HG02973 (cell line): ENCODE results near the gene CCDC13.

Experiments
- ATAC-seq: cut with Tn5 transposase; IDR thresholded peaks from one replicate; pipeline ENCODE4 v1.9.1; 2021; ENCODE audit warnings: moderate library complexity; ENCODE audit not compliant: unreplicated experiment

CCDC13 gene

GRCh38 chr3:42735615-42736014, 37.4 kb downstream of the CCDC13 start:
- ATAC-seq, result no peak

GRCh38 chr3:42735019-42735418, 38.0 kb downstream of the CCDC13 start:
- ATAC-seq, result no peak

GRCh38 chr3:42734263-42734860, 38.7 kb downstream of the CCDC13 start:
- no peak for ATAC-seq

GRCh38 chr3:42733501-42734262, 39.4 kb downstream of the CCDC13 start:
- ATAC-seq, result no peak

- no peak for ATAC-seq
Measured at GRCh38 chr3:42732829-42733459, 40.1 kb downstream of the CCDC13 start.

DNA sequence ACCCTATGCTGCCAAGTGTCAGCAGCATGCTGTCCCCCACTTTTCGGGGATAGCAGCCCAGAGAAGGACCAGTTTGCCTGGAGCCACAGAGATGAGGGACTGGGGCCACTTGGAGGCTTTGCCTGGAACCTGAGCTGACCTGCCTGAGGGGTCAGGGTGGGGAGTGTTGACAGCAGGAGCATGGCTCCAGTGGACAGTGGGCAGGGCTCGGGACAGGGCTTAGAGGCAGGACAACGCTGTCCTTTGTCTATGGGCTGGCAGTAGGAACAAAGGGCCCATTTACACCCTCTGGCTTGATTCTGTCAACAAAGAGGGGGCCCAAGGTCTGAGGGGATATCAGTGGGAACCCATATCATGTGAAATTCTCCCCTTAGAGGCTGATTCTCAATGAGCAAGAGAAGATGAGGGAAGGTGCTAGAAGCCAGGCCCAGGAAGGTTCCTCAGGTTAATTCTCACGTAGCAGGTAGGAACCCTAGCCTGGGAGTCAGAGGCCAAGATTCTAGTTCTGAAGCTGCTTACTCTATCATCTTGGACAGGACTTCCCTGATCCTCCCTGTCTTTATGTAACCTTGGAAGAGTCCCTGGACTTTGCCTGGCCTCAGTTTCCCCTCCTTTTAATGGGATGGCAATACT, 40.7 kb downstream of the CCDC13 start:
- no peak for ATAC-seq

GRCh38 chr3:42731476-42732195, 41.4 kb downstream of the CCDC13 start:
- no peak for ATAC-seq

DNA sequence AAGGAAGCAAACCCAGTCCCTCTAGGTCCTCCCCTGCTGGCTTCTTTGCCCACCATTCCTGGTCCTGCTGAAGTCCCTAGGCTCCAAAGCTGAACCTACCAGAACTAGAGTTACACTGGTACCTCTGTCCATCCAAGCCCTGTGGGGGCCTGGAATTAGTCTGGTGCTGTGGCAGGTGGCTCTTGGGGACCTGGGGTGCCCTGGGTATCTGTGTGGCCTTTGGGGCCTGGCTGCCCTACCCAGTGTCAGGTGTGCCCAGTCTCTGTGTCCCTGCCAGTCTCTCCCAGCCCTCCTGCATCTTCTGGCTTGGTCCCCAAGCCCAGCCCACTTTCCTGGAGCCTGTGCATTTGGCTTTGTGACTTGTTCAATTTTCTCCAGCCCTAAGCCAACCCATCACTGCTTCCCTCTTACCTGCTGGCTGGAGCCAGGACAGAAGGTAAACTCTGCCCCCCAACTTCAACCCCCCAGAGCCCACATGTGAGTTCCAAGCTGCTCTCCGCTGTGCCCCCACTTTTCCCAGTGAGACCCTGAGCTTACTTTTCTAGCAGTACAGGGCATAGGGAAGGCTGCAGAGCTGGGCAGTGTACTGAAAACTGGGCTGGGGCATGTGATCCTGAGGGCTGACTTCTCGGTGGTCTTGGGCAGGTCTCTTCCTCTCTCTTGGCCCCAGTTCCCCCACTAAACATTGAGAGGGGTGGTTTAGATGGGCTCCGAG, 42.2 kb downstream of the CCDC13 start:
- no peak for ATAC-seq

DNA sequence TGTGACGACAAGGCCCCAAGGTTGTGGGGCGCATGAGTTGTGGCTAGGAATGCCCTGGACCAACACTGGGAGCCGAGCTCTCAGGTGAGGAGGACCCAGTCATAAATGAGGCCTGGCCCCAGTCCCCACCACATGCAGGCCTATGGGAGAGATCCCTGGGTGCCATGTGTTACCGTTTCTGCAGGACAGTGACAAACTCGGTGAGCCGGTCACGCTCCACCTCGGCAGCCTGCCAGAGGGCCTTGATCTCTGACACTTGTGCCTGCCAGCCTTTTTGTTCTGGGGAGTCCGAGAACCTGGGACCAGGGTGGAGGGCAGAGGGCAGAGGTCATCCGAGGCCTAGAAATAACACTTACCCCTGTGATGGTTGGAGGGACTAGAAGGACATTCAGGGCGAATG, 42.8 kb downstream of the CCDC13 start:
- no peak for ATAC-seq

GRCh38 chr3:42729404-42730145, 43.5 kb downstream of the CCDC13 start:
- ATAC-seq, result no peak

- ATAC-seq, result no peak
Measured at GRCh38 chr3:42728668-42729364, 44.2 kb downstream of the CCDC13 start.

DNA sequence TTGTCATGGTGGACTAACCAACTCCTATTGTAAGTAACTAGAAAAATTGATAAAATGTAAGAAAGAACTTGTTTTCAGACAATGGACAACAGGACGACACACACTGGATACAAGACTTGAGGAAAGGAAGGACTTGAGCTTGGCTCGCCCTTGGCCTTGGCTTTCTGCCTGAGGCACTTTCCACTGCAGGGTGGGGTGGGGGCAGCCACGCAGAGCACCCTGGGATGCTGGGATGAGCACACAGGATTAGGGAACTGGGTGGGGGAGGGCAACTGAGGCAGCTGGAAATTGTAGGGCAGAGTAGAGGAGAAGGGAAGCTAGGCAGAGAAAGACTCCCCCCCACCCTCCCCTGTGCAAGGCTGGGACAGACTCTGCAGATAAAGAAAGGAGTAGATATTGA, 45.0 kb downstream of the CCDC13 start:
- ATAC-seq, result no peak

DNA sequence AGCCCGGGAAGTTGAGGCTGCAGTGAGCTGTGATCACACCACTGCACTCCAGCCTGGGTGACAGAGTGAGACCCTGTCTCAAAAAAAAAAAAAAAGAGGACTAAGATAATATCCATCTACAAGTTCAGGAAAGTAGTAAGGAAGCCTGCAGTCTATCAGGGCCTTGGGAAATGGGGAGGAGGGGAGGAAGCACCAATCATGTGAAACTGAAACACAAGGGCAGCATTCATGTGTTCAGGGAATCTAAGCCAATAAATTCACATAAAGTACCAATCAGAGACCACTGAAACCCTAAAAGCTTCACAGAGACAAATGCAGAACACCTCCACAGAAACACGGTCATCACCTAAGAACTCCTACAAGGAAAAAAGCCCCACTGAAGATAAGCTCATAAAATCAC, 47.6 kb downstream of the CCDC13 start:
- no peak for ATAC-seq

DNA sequence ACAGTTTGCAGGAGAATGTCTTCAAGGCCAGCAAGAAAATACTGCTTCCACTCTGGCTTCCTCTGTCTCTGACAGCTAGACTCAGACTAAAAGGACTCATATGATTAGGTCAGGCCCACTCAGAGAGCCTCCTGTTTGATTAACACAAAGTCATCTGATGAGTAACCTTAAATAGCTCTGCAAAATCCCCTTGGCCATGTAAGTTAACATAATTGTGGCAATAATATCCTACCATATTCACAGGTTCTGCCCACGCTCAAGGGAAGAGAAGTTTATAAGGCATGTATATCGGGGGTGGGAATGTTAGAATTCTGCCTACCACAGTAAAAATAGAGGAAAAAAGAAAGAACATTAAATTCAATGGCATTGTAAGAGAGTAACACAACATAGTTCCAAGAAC, 49.8 kb downstream of the CCDC13 start:
- ATAC-seq, result no peak
